ENCODE data around the gene DLGAP1. TPM values are rescaled to one million over a fixed set of nuclear protein-coding genes. Genes with fewer than 3 reads are reported as not detected.

The DLGAP1 gene
- polyA plus RNA-seq, 1 donor from 2014 or later, result 4.5 TPM

DNA sequence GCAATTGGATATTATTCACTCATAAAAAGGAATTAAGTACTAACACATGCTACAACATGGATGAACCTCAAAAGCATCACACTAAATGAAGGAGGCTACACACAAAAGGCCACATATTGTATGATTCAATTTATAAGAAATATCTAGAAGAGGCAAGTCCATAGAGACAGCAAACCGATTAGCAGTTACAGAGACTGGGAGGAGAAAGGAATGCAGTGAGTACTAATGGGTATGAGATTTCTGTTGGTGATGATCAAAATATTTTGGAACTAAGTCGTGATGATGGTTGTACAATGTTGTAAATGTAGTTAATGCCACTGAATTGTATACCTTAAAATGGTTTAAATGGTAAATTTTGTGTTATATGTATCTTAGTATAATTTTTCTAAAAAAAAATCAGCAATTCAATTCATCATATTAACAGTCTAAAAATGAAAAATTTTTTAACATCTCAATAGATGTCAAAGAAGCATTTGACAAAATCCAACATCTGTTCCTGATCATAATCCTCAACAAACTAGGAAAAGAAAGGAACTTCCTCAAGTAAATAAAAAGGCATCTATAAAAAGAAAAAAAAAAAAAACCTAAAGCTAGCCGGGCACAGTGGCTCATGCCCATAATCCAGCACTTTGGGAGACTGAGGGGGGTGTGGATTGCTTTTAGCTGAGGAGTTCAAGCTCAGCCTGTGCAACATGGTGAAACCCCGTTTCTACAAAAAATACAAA is 907.1 kb downstream of the DLGAP1 start:
- no peak overlapping the region for H2AFZ ChIP-seq (ENCODE audit: low read depth, low read length)
- H3K9me3 ChIP-seq (ENCODE audit: low read length), result no peaks in the 10 kb centered on the region
- no peaks in the 10 kb centered on the region for H3K79me2 ChIP-seq (replicated peaks; ENCODE audit: insufficient read depth, low read length)
- no peaks in the 10 kb centered on the region for H3K9me2 ChIP-seq (ENCODE audit: insufficient read depth, low read length)
- TF ChIP-seq MXI1 (conservative IDR thresholded peaks at IDR 0.05; ENCODE audit: poor library complexity, severe bottlenecking), result no peak
- TF ChIP-seq, protein P1, sequence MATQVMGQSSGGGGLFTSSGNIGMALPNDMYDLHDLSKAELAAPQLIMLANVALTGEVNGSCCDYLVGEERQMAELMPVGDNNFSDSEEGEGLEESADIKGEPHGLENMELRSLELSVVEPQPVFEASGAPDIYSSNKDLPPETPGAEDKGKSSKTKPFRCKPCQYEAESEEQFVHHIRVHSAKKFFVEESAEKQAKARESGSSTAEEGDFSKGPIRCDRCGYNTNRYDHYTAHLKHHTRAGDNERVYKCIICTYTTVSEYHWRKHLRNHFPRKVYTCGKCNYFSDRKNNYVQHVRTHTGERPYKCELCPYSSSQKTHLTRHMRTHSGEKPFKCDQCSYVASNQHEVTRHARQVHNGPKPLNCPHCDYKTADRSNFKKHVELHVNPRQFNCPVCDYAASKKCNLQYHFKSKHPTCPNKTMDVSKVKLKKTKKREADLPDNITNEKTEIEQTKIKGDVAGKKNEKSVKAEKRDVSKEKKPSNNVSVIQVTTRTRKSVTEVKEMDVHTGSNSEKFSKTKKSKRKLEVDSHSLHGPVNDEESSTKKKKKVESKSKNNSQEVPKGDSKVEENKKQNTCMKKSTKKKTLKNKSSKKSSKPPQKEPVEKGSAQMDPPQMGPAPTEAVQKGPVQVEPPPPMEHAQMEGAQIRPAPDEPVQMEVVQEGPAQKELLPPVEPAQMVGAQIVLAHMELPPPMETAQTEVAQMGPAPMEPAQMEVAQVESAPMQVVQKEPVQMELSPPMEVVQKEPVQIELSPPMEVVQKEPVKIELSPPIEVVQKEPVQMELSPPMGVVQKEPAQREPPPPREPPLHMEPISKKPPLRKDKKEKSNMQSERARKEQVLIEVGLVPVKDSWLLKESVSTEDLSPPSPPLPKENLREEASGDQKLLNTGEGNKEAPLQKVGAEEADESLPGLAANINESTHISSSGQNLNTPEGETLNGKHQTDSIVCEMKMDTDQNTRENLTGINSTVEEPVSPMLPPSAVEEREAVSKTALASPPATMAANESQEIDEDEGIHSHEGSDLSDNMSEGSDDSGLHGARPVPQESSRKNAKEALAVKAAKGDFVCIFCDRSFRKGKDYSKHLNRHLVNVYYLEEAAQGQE (IDR thresholded peaks at IDR 0.05; ENCODE audit: borderline replicate concordance), result no peak
- no peak overlapping the region for H3K4me3 ChIP-seq (ENCODE audit: low read length)
- H3K27ac ChIP-seq (ENCODE audit: low read length), result no peak overlapping the region
- H3F3A ChIP-seq (ENCODE audit: insufficient read depth, low read length, poor library complexity, severe bottlenecking), result no peaks in the 10 kb centered on the region
- H4K20me1 ChIP-seq (ENCODE audit: insufficient read depth), result no peaks in the 10 kb centered on the region
- H3K36me3 ChIP-seq (ENCODE audit: insufficient read depth, low read length), result no peaks in the 10 kb centered on the region
- H3K27me3 ChIP-seq (ENCODE audit: insufficient read depth, low read depth, low read length), result no peaks in the 10 kb centered on the region
- no peak overlapping the region for H3K4me2 ChIP-seq (ENCODE audit: low read length)
- no peak overlapping the region for H3K9ac ChIP-seq (ENCODE audit: low read length)

DNA sequence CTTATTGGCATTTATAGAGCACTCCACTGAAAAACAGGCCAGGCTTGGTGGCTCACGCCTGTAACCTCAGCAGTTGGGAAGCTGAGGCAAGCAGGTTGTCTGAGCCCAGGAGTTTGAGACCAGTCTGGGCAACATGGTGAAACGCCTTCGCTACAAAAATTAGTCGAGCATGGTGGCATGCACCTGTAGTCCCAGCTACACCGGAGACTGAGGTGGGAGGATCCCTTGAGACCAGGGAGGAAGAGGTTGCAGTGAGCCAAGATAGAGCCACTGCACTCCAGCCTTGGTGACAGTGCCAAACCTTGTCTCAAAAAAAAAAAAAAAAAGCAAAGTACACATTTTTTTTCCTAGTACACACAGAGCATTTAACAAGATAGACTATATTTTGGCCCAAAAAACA is 909.0 kb downstream of the DLGAP1 start:
- Histone ChIP-seq H2AFZ (ENCODE audit: low read depth, low read length) (no peak overlapping the region), H3K4me3 (ENCODE audit: low read length) (no peak overlapping the region), H3K27ac (ENCODE audit: low read length) (no peak overlapping the region), H4K20me1 (ENCODE audit: insufficient read depth) (no peaks in the 10 kb centered on the region), H3K36me3 (ENCODE audit: insufficient read depth, low read length) (no peaks in the 10 kb centered on the region), H3K79me2 (replicated peaks; ENCODE audit: insufficient read depth, low read length) (no peaks in the 10 kb centered on the region), H3K27me3 (ENCODE audit: insufficient read depth, low read depth, low read length) (no peaks in the 10 kb centered on the region), H3K4me2 (ENCODE audit: low read length) (no peak overlapping the region), H3F3A (ENCODE audit: insufficient read depth, low read length, poor library complexity, severe bottlenecking) (no peaks in the 10 kb centered on the region), H3K9ac (ENCODE audit: low read length) (no peak overlapping the region), H3K9me2 (ENCODE audit: insufficient read depth, low read length) (no peaks in the 10 kb centered on the region), H3K9me3 (ENCODE audit: low read length) (no peaks in the 10 kb centered on the region)
- no peak for TF ChIP-seq SMC3 (conservative IDR thresholded peaks at IDR 0.05; ENCODE audit: poor library complexity)
- TF ChIP-seq, protein P2, sequence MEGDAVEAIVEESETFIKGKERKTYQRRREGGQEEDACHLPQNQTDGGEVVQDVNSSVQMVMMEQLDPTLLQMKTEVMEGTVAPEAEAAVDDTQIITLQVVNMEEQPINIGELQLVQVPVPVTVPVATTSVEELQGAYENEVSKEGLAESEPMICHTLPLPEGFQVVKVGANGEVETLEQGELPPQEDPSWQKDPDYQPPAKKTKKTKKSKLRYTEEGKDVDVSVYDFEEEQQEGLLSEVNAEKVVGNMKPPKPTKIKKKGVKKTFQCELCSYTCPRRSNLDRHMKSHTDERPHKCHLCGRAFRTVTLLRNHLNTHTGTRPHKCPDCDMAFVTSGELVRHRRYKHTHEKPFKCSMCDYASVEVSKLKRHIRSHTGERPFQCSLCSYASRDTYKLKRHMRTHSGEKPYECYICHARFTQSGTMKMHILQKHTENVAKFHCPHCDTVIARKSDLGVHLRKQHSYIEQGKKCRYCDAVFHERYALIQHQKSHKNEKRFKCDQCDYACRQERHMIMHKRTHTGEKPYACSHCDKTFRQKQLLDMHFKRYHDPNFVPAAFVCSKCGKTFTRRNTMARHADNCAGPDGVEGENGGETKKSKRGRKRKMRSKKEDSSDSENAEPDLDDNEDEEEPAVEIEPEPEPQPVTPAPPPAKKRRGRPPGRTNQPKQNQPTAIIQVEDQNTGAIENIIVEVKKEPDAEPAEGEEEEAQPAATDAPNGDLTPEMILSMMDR (IDR thresholded peaks at IDR 0.05; ENCODE audit: poor library complexity, severe bottlenecking), result no peak
- no peak for TF ChIP-seq EZH2 (IDR thresholded peaks at IDR 0.05; ENCODE audit: borderline replicate concordance, insufficient read depth, low read length, poor library complexity, severe bottlenecking)
- TF ChIP-seq, protein P1 (IDR thresholded peaks at IDR 0.05; ENCODE audit: borderline replicate concordance), result no peak
- no peak for TF ChIP-seq POLR2AphosphoS5 (IDR thresholded peaks at IDR 0.05)
- no peak for TF ChIP-seq EP300 (conservative IDR thresholded peaks at IDR 0.05; ENCODE audit: poor library complexity, severe bottlenecking)
- TF ChIP-seq TAF1 (IDR thresholded peaks at IDR 0.05; ENCODE audit: low read depth), result no peak
- TF ChIP-seq RAD21 (conservative IDR thresholded peaks at IDR 0.05), result no peak

All from neural cell (in vitro differentiated cells).